ENCODE data around the gene ADH7.

GRCh38 chr4:99379571-99379970, 55.6 kb downstream of the ADH7 start:
- no peak for TF ChIP-seq GATA2 (IDR thresholded peaks at IDR 0.05; ENCODE audit: low read depth, low read length)
- TF ChIP-seq GATA3 (IDR thresholded peaks at IDR 0.05; ENCODE audit: low read depth, low read length), result no peak
